Measurements from ENCODE around the gene MCRS1. TPM values are rescaled to one million over a fixed set of nuclear protein-coding genes. Genes with fewer than 3 reads are reported as not detected.

MCRS1 gene
- total and polyA plus RNA-seq, 7 experiments from 2014 or later = 55.5 to 85.2 (median 70.3) TPM

DNA sequence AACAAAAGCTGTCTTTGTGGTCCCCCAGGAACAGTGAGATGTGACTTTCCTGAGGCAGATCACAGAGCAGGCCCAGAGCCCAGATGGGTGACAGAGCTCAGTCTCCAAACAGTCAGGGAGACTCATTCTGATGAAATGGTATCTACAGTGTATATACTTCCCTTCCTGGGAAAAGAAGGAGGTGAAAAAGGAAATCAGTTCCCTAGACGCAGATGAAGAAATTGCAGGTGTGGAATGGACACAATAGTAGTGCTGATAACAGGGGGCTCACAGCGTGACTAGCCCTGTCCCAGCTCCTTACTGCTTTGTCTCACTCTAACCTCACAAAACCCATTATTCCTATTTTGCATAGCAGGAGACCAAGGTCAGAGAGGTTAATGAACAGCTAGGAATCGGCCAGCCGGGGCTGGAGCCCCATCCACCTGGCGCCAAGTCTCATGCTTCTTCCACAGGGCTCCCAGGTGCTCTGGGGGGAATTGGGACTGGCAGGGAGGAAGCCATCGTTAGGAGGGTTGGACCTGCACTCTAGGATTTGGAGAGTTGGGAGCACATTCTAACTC lies 17.2 kb downstream of the MCRS1 start:
- Histone ChIP-seq H3K4me3 (ENCODE audit: low read length) (no peak overlapping the region), H3K27ac (ENCODE audit: low read depth, low read length) (no peak overlapping the region), H3K27me3 (ENCODE audit: control insufficient read depth in 2 of 2, insufficient read depth in 2 of 2, low read length in 2 of 2) (no peaks in the 10 kb centered on the region), H3K36me3 (ENCODE audit: control insufficient read depth in 2 of 3, insufficient read depth in 3 of 3, low read length in 3 of 3) (peaks cover 0 to 3% (median 0%) of the 10 kb centered on the region in 3 experiments), H3K4me1 (ENCODE audit: control insufficient read depth in 2 of 2, insufficient read depth in 2 of 2, low read length in 2 of 2) (peaks cover 0 to 11% of the 10 kb centered on the region in 2 donors), H3K9me3 (ENCODE audit: control insufficient read depth in 2 of 3, low read length in 3 of 3) (no peaks in the 10 kb centered on the region)
- POLR2A ChIA-PET = interaction anchor here (0.6 to 1.3 kb wide), 2 partner anchors 11 to 16 kb away, joined by 3 read pairs; no protein-coding TSS in a partner anchor
- peak overlapping the region in 1 of 9 donors; percentile 22 for H3K27ac Mint-ChIP-seq
- H3K9me3 Mint-ChIP-seq = no peaks in the 10 kb centered on the region
- peaks cover 6 to 19% (median 12%) of the 10 kb centered on the region in 7 donors for H3K4me1 Mint-ChIP-seq
- CTCF ChIA-PET = interaction anchor here (0.8 kb wide), 1 partner anchor 27 kb away, joined by 3 read pairs; no protein-coding TSS in a partner anchor
- H3K27me3 Mint-ChIP-seq = peaks cover 0 to 35% (median 5%) of the 10 kb centered on the region in 5 donors
- no peaks in the 10 kb centered on the region for H3K36me3 Mint-ChIP-seq
- H3K4me3 Mint-ChIP-seq = peak overlapping the region in 4 of 10 donors; percentile 5 to 85 (median 20)
- DNase-seq = no peak
- ATAC-seq = no peak
- intact Hi-C loops (cut with micrococcal nuclease) = loop anchor here in 1 of 2 donors (5.0 kb wide), 1 partner anchor 92 kb away; no protein-coding TSS in a partner anchor

DNA sequence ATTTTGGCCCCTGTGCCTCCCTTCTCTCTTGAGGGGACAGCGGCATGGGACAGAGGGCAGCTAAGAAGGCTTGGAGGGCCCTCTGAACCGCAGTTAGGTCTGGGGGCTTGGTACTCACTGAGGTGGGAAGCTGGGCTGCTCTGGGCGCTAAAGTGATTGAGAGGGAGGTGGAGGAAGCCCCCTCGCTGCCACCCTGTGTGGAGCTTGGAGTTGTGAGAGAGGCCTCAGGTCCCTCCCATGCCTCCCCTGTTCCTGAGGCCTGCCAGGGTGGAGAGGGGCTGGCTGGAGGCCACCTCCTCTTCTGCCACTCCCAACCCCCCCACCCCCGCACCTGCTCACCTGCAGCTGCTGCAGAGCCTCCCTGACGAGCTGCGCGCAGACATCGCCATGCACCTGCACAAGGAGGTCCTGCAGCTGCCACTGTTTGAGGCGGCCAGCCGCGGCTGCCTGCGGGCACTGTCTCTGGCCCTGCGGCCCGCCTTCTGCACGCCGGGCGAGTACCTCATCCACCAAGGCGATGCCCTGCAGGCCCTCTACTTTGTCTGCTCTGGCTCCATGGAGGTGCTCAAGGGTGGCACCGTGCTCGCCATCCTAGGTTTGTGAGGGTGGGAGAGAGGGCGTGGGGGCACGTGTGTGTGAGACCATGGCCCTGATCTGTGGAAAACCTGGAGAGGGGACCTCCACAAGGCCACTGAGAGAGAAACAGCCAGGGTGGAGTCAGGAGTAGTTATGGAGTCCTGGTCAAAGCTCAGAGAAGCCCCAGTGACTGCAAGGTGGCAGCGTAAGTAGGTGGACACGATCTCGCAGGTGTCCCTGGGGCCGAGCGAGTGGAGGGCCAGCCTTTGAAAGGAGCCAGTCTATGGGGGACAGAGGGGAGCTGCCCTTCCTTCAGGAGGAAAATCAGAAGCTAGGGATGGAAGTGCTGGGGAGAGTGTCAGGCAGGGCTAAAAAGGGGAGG lies 17.9 kb downstream of the MCRS1 start:
- POLR2A ChIA-PET = interaction anchor here (0.5 to 1.5 kb wide), 4 partner anchors 11 to 361 kb away, joined by 3 to 6 read pairs (median 3); partner anchors contain the start of gene TUBA1A
- Histone ChIP-seq H3K27ac (ENCODE audit: low read depth, low read length) (peak overlapping the region; percentile 47), H3K9me3 (ENCODE audit: control insufficient read depth in 2 of 3, low read length in 3 of 3) (no peaks in the 10 kb centered on the region), H3K4me3 (ENCODE audit: low read length) (peak overlapping the region; percentile 14), H3K36me3 (ENCODE audit: control insufficient read depth in 2 of 3, insufficient read depth in 3 of 3, low read length in 3 of 3) (no peaks in the 10 kb centered on the region), H3K27me3 (ENCODE audit: control insufficient read depth in 2 of 2, insufficient read depth in 2 of 2, low read length in 2 of 2) (no peaks in the 10 kb centered on the region), H3K4me1 (ENCODE audit: control insufficient read depth in 2 of 2, insufficient read depth in 2 of 2, low read length in 2 of 2) (peaks cover 0 to 11% of the 10 kb centered on the region in 2 donors)
- no peaks in the 10 kb centered on the region for H3K36me3 Mint-ChIP-seq
- peaks cover 7 to 19% (median 13%) of the 10 kb centered on the region in 7 donors for H3K4me1 Mint-ChIP-seq
- H3K9me3 Mint-ChIP-seq = peaks cover 0 to 2% (median 0%) of the 10 kb centered on the region in 11 donors
- CTCF ChIA-PET = interaction anchor here (0.6 to 0.8 kb wide), 2 partner anchors 27 to 309 kb away, joined by 3 read pairs; no protein-coding TSS in a partner anchor
- H3K27me3 Mint-ChIP-seq = peaks cover 0 to 37% (median 5%) of the 10 kb centered on the region in 5 donors
- DNase-seq (no peak), ATAC-seq (no peak)
- H3K4me3 Mint-ChIP-seq = peak overlapping the region in 9 of 10 donors; percentile 5 to 85 (median 79)
- peak overlapping the region in 2 of 9 donors; percentile 22 to 79 for H3K27ac Mint-ChIP-seq
- intact Hi-C loops (cut with micrococcal nuclease) = loop anchor here in 1 of 2 donors (1.0 to 5.0 kb wide), 2 partner anchors 11 to 92 kb away; partner anchors contain the start of gene KCNH3

DNA sequence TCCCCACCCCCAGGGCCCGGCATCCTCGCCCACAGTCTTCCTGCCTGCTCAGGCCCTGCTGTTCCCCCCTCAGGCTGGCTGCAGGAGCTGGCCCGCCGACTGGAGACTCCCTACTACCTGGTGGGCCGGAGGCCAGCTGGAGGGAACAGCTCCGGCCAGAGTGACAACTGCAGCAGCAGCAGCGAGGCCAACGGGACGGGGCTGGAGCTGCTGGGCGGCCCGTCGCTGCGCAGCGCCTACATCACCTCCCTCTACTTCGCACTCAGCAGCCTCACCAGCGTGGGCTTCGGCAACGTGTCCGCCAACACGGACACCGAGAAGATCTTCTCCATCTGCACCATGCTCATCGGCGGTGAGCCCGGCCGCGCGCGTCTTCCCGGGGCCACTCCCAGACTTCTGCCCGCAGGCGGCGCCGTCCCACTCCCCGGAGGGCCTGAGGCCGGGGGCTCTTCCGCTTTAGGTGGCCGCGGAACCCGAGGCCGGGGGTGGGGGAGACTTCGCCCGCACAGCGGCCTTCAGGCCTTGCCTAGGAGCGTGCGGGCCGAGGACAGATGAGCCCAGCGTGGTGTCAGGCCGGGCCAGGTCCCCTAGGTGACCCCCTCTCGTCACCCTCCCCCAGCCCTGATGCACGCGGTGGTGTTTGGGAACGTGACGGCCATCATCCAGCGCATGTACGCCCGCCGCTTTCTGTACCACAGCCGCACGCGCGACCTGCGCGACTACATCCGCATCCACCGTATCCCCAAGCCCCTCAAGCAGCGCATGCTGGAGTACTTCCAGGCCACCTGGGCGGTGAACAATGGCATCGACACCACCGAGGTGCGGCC lies 18.9 kb downstream of the MCRS1 start:
- CTCF ChIA-PET = interaction anchor here (1.2 kb wide), 1 partner anchor 190 kb away, joined by 3 read pairs; no protein-coding TSS in a partner anchor

DNA sequence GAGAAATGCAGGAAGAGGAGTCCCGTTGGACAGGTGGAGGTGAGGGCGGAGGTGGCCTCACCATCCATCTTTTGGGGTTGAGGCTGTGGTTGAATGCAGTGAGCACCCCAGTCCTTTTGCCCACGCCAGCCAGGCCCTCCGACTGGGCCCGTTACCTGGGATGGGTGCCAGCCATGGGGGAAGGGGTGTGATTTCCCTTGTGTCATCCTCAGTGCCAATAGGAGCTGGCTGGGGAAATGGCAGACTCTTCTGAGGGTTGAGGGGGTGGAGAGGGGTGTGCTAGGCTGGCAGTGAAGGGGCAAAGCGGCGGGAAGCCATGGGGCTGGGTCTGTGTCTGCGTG lies 19.5 kb downstream of the MCRS1 start:
- H3K4me1 Mint-ChIP-seq = peaks cover 9 to 20% (median 16%) of the 10 kb centered on the region in 7 donors
- intact Hi-C loops (cut with micrococcal nuclease) = no loop called here

More for the DNA sequence above, 18.9 kb downstream of the MCRS1 start:
- H3K27me3 ChIP-seq (ENCODE audit: control insufficient read depth in 2 of 2, insufficient read depth in 2 of 2, low read length in 2 of 2) = no peaks in the 10 kb centered on the region
- peaks cover 0 to 2% (median 0%) of the 10 kb centered on the region in 11 donors for H3K9me3 Mint-ChIP-seq
- H3K4me3 Mint-ChIP-seq = peak overlapping the region; percentile 66 to 85 (median 79)
- peaks cover 12 to 20% (median 19%) of the 10 kb centered on the region in 7 donors for H3K4me1 Mint-ChIP-seq
- ATAC-seq (peak; percentile 67), DNase-seq (peak in 1 of 9 donors; percentile 45)
- POLR2A ChIA-PET = interaction anchor here (0.5 to 1.5 kb wide), 5 partner anchors 10 to 360 kb away, joined by 3 to 6 read pairs (median 3); partner anchors contain the start of genes KCNH3 and TUBA1A
- H3K36me3 ChIP-seq (ENCODE audit: control insufficient read depth in 2 of 3, insufficient read depth in 3 of 3, low read length in 3 of 3) = no peaks in the 10 kb centered on the region
- peaks cover 0 to 42% (median 5%) of the 10 kb centered on the region in 5 donors for H3K27me3 Mint-ChIP-seq
- no peaks in the 10 kb centered on the region for H3K36me3 Mint-ChIP-seq
- peak overlapping the region; percentile 47 for H3K27ac ChIP-seq (ENCODE audit: low read depth, low read length)
- intact Hi-C loops (cut with micrococcal nuclease) = loop anchor here in 1 of 2 donors (1.0 kb wide), 1 partner anchor 10 kb away; the partner anchor contains the start of gene KCNH3
- H3K9me3 ChIP-seq (ENCODE audit: control insufficient read depth in 2 of 3, low read length in 3 of 3) = no peaks in the 10 kb centered on the region
- H3K4me3 ChIP-seq (ENCODE audit: low read length) = peak overlapping the region; percentile 14
- H3K4me1 ChIP-seq (ENCODE audit: control insufficient read depth in 2 of 2, insufficient read depth in 2 of 2, low read length in 2 of 2) = peaks cover 0 to 11% of the 10 kb centered on the region in 2 donors
- H3K27ac Mint-ChIP-seq = peak overlapping the region in 5 of 9 donors; percentile 8 to 59 (median 25)

DNA sequence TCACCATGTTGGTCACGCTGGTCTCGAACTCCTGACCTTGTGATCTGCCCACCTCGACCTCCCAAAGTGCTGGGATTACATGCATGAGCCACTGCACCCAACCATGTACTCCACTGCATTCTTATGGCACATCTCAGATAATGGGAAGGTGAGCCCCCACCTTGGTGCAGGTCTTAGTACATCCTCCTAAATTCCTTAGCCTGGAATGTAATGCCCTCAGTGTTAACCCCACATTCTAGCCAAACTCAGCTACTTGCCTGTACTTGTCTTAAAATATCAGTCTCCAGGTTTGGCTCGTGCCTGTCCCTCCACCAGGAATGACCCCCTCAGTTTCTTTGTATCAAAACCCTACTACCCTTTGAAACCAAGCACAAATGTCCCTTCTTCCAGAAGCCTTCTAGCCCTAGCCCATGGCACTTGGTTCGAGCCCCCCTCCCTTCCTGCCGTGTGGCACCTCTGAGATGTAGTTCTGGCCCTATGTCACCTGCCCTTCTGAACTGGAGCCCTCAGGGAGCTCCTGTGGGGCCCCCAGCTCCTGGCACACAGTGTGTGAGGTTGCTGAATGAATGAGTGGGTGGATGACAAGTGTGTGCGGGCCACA lies 20.8 kb downstream of the MCRS1 start:
- Histone ChIP-seq H3K27me3 (ENCODE audit: control insufficient read depth in 2 of 2, insufficient read depth in 2 of 2, low read length in 2 of 2) (no peaks in the 10 kb centered on the region), H3K4me3 (ENCODE audit: low read length) (no peak overlapping the region), H3K36me3 (ENCODE audit: control insufficient read depth in 2 of 3, insufficient read depth in 3 of 3, low read length in 3 of 3) (no peaks in the 10 kb centered on the region), H3K27ac (ENCODE audit: low read depth, low read length) (no peak overlapping the region), H3K9me3 (ENCODE audit: control insufficient read depth in 2 of 3, low read length in 3 of 3) (no peaks in the 10 kb centered on the region), H3K4me1 (ENCODE audit: control insufficient read depth in 2 of 2, insufficient read depth in 2 of 2, low read length in 2 of 2) (peaks cover 0 to 11% of the 10 kb centered on the region in 2 donors)
- Mint-ChIP-seq H3K4me1 (peaks cover 6 to 25% (median 18%) of the 10 kb centered on the region in 7 donors), H3K36me3 (no peaks in the 10 kb centered on the region), H3K27ac (peak overlapping the region in 1 of 9 donors; percentile 65), H3K27me3 (peaks cover 0 to 46% (median 5%) of the 10 kb centered on the region in 5 donors), H3K9me3 (peaks cover 0 to 2% (median 0%) of the 10 kb centered on the region in 11 donors), H3K4me3 (peak overlapping the region in 2 of 10 donors; percentile 37 to 85)
- ChIA-PET CTCF (interaction anchor here (0.7 kb wide), 1 partner anchor 163 kb away, joined by 3 read pairs; no protein-coding TSS in a partner anchor), POLR2A (interaction anchor here (0.7 kb wide), 1 partner anchor 15 kb away, joined by 3 read pairs; no protein-coding TSS in a partner anchor)
- ATAC-seq (no peak), DNase-seq (no peak)
- intact Hi-C loops (cut with micrococcal nuclease) = no loop called here

More for the DNA sequence above, 19.5 kb downstream of the MCRS1 start:
- H3K27ac Mint-ChIP-seq = peak overlapping the region in 2 of 9 donors; percentile 19 to 26
- no peaks in the 10 kb centered on the region for H3K27me3 ChIP-seq (ENCODE audit: control insufficient read depth in 2 of 2, insufficient read depth in 2 of 2, low read length in 2 of 2)
- no peak for DNase-seq
- peaks cover 0 to 11% of the 10 kb centered on the region in 2 donors for H3K4me1 ChIP-seq (ENCODE audit: control insufficient read depth in 2 of 2, insufficient read depth in 2 of 2, low read length in 2 of 2)
- peak overlapping the region in 9 of 10 donors; percentile 59 to 85 (median 79) for H3K4me3 Mint-ChIP-seq
- peak; percentile 5 for ATAC-seq
- no peaks in the 10 kb centered on the region for H3K36me3 Mint-ChIP-seq
- H3K27ac ChIP-seq (ENCODE audit: low read depth, low read length) = peak overlapping the region; percentile 47
- H3K9me3 ChIP-seq (ENCODE audit: control insufficient read depth in 2 of 3, low read length in 3 of 3) = no peaks in the 10 kb centered on the region
- CTCF ChIA-PET = interaction anchor here (1.2 kb wide), 1 partner anchor 190 kb away, joined by 3 read pairs; no protein-coding TSS in a partner anchor
- H3K4me3 ChIP-seq (ENCODE audit: low read length) = peak overlapping the region; percentile 14
- H3K27me3 Mint-ChIP-seq = peaks cover 0 to 45% (median 5%) of the 10 kb centered on the region in 5 donors
- POLR2A ChIA-PET = interaction anchor here (1.0 to 1.5 kb wide), 3 partner anchors 9 to 360 kb away, joined by 3 to 6 read pairs (median 6); partner anchors contain the start of genes KCNH3 and TUBA1A
- peaks cover 0 to 2% (median 0%) of the 10 kb centered on the region in 11 donors for H3K9me3 Mint-ChIP-seq
- no peaks in the 10 kb centered on the region for H3K36me3 ChIP-seq (ENCODE audit: control insufficient read depth in 2 of 3, insufficient read depth in 3 of 3, low read length in 3 of 3)
